K562 (cell line): Measurements from ENCODE around the gene CARD14. TPM values are rescaled to one million over a fixed set of nuclear protein-coding genes. Genes with fewer than 3 reads are reported as not detected.

Source experiments
- ATAC-seq: fragments of 200-7000 bp; cut with Tn5 transposase; 3 replicates; pipeline ENCODE4 v1.9.1; 2020; ENCODE audit warnings: moderate library complexity
- BruUV-seq: library from RNA; stranded (reverse); fragments of 400-500 nt; replicated peaks from 2 replicates; lab custom pipeline; 2021; lab: Mats Ljungman, UMichigan
- CTCF ChIA-PET: fragments of 300-600 bp; formaldehyde crosslinking; extraction: SDS; loops from one replicate; lab custom pipeline; 2021; ENCODE audit warnings: low intra/inter-chr PET ratio; lab: Yijun Ruan, JAX
- POLR2A ChIA-PET: fragments of 300-600, 350-650 bp; sonication (Branson Sonifier 250); formaldehyde crosslinking; extraction: SDS; loops from one replicate; lab custom pipeline; 2021; ENCODE audit warnings: antibody characterized with exemption, inconsistent platforms; lab: Yijun Ruan, JAX
- DNase-seq, 4 experiments: peaks; one replicate each; pipeline versions ENCODE4 v3.0.0 to v3.0.0-alpha.2; 2011 to 2018; ENCODE audit warnings: low spot score in 3 of 4, mixed read lengths in 3 of 4; ENCODE audit errors: extremely low read depth in 1 of 4
- FAIRE-seq: peaks from 2 replicates; lab custom pipeline; 2011; peaks lifted over from hg19 to GRCh38; lab: Jason Lieb, UNC
- H2AFZ ChIP-seq: 2 replicates; pipeline ENCODE4 v1.6.0; 2011; ENCODE audit warnings: low read depth, low read length, control low read depth, inconsistent platforms
- H3K27ac ChIP-seq: fragments of 200-600 bp; 3 replicates; pipeline ENCODE4 v1.8.0; 2011; ENCODE audit warnings: low read depth, mild to moderate bottlenecking, control low read depth, inconsistent platforms, low read length, moderate library complexity, mixed read lengths; ENCODE audit errors: extremely low read depth
- H3K27me3 ChIP-seq, 2 experiments: fragments of 300-600 bp in 1 of 2; 2 replicates in 1 of 2; 3 replicates in 1 of 2; pipeline versions ENCODE4 v1.6.0 to v1.8.0; 2011; ENCODE audit warnings: inconsistent platforms in 2 of 2, low read length in 2 of 2, mild to moderate bottlenecking in 1 of 2, mixed read lengths in 1 of 2, moderate library complexity in 1 of 2; ENCODE audit not compliant: control insufficient read depth in 2 of 2, insufficient read depth in 2 of 2
- H3K36me3 ChIP-seq: fragments of 300-600 bp; 3 replicates; pipeline ENCODE4 v1.8.0; 2011; ENCODE audit warnings: mild to moderate bottlenecking, low read length, inconsistent platforms; ENCODE audit not compliant: control insufficient read depth, insufficient read depth
- H3K4me1 ChIP-seq, 2 experiments: fragments of 200-600 bp in 1 of 2; replicated peaks in 1 of 2; 2 replicates in 1 of 2; 3 replicates in 1 of 2; pipeline versions ENCODE4 v1.5.1 to v1.8.0; 2011; ENCODE audit warnings: inconsistent platforms in 2 of 2, low read length in 2 of 2, mild to moderate bottlenecking in 1 of 2, mixed read lengths in 1 of 2, moderate library complexity in 1 of 2; ENCODE audit not compliant: control insufficient read depth in 2 of 2, insufficient read depth in 2 of 2
- H3K4me2 ChIP-seq: 2 replicates; pipeline ENCODE4 v1.6.1; 2011; ENCODE audit warnings: low read length, control low read depth, inconsistent platforms, mixed read lengths; ENCODE audit not compliant: insufficient read depth
- H3K4me3 ChIP-seq: fragments of 200-600 bp; sonication (generic), shearing (Covaris generic); 2 replicates; pipeline ENCODE4 v1.5.1; 2016; ENCODE audit warnings: control low read depth, inconsistent platforms
- H3K79me2 ChIP-seq: fragments of 200-600 bp; 3 replicates; pipeline ENCODE4 v1.8.0; 2011; ENCODE audit warnings: low read length, inconsistent platforms; ENCODE audit not compliant: control insufficient read depth, insufficient read depth
- H3K9ac ChIP-seq, 2 experiments: 2 replicates each; pipeline versions ENCODE4 v1.6.0 to v1.6.1; 2011; ENCODE audit warnings: low read depth in 2 of 2, low read length in 2 of 2, control low read depth in 1 of 2, inconsistent platforms in 1 of 2, mild to moderate bottlenecking in 1 of 2, mixed read lengths in 1 of 2; ENCODE audit not compliant: insufficient read depth in 1 of 2
- H3K9me1 ChIP-seq: one replicate; pipeline ENCODE4 v1.6.0; 2011; ENCODE audit warnings: inconsistent platforms, mild to moderate bottlenecking, low read length, moderate library complexity; ENCODE audit not compliant: control insufficient read depth, insufficient read depth
- H3K9me3 ChIP-seq: replicated peaks from 2 replicates; pipeline ENCODE4 v1.5.1; 2011; ENCODE audit warnings: low read depth, low read length, inconsistent platforms; ENCODE audit not compliant: control insufficient read depth, insufficient read depth
- H4K20me1 ChIP-seq: replicated peaks from 2 replicates; pipeline ENCODE4 v1.6.1; 2011; ENCODE audit warnings: low read length, inconsistent platforms, mixed read lengths; ENCODE audit not compliant: control insufficient read depth, insufficient read depth
- C11orf30 ChIP-seq: fragments of 450-650 bp; IDR thresholded peaks from 2 replicates; pipeline ENCODE4 v1.6.1; 2016; ENCODE audit warnings: low read depth, mild to moderate bottlenecking
- JUND ChIP-seq, 2 experiments: IDR thresholded peaks; 2 replicates in 1 of 2; 3 replicates in 1 of 2; pipeline ENCODE4 v1.6.1; 2011; ENCODE audit warnings: borderline replicate concordance in 2 of 2, low read depth in 2 of 2, low read length in 2 of 2, improper control_type of control experiment in 1 of 2, missing biosample characterization in 1 of 2, missing genetic modification characterization in 1 of 2, missing genetic modification reagents in 1 of 2
- KLF16 ChIP-seq: IDR thresholded peaks from 2 replicates; pipeline ENCODE4 v1.6.1; 2016; ENCODE audit warnings: antibody characterized with exemption
- MAFF ChIP-seq: IDR thresholded peaks from 2 replicates; pipeline ENCODE4 v1.6.1; 2012; ENCODE audit warnings: low read length, improper control_type of control experiment
- MAFG ChIP-seq: fragments of 450-650 bp; conservative IDR thresholded peaks from 2 replicates; pipeline ENCODE4 v1.6.1; 2016; ENCODE audit warnings: missing genetic modification characterization, missing compliant biosample characterization
- MAFK ChIP-seq: IDR thresholded peaks from 2 replicates; pipeline ENCODE4 v1.6.1; 2011; ENCODE audit warnings: low read length, improper control_type of control experiment
- ZNF316 ChIP-seq: fragments of 450-650 bp; IDR thresholded peaks from 2 replicates; pipeline ENCODE4 v1.6.1; 2016
- WGBS: fragments of 100-300 bp; shearing (Covaris generic); methylation state at CpG from one replicate; pipeline ENCODE4 v1.1.6; 2016; ENCODE audit warnings: low coverage, mixed read lengths; ENCODE audit not compliant: insufficient coverage; ENCODE audit errors: missing lambda C conversion rate; 5-methylcytosine and 5-hydroxymethylcytosine counted together
- in situ Hi-C: fragments of 300-500 bp; cut with MboI; formaldehyde crosslinking; loops from 4 replicates; pipeline ENCODE4 v1.15.0; 2018; ENCODE audit warnings: inconsistent platforms, mixed read lengths
- intact Hi-C: fragments of 100-400 bp; cut with micrococcal nuclease; formaldehyde crosslinking; loops from 2 replicates; pipeline ENCODE4 v1.14.2; 2022
- polyA plus RNA-seq, 8 experiments: library from polyadenylated mRNA; depleted of rRNA in 4 of 8; stranded (reverse) in 5 of 8; unstranded in 3 of 8; fragments of >200 nt; fragmentation: Nextera tagmentation in 2 of 8; fragmentation: Illumina TruSeq in 1 of 8; extraction: Ambion mirVana in 2 of 8; extraction: Trizol in 1 of 8; gene quantifications; 2 replicates each; pipeline versions ENCODE4 v1.2.1 to v1.2.3, GENCODE V29; 2011 to 2014; ENCODE audit warnings: inconsistent platforms in 1 of 8, missing spikeins in 1 of 8
- total RNA-seq, 7 experiments: library from RNA; depleted of rRNA in 6 of 7; stranded (reverse); fragments of >200 nt in 6 of 7; fragmentation: Illumina TruSeq in 2 of 7; extraction: Trizol in 2 of 7; gene quantifications; 2 replicates each; pipeline versions ENCODE4 v1.2.1 to v1.2.3, GENCODE V29; 2011 to 2021; ENCODE audit warnings: low replicate concordance in 1 of 7

CARD14 gene
- total and polyA plus RNA-seq, 9 of the 15 experiments (the other 6 are each of a cell fraction or from before 2014, with no cell fraction given), result not detected

DNA sequence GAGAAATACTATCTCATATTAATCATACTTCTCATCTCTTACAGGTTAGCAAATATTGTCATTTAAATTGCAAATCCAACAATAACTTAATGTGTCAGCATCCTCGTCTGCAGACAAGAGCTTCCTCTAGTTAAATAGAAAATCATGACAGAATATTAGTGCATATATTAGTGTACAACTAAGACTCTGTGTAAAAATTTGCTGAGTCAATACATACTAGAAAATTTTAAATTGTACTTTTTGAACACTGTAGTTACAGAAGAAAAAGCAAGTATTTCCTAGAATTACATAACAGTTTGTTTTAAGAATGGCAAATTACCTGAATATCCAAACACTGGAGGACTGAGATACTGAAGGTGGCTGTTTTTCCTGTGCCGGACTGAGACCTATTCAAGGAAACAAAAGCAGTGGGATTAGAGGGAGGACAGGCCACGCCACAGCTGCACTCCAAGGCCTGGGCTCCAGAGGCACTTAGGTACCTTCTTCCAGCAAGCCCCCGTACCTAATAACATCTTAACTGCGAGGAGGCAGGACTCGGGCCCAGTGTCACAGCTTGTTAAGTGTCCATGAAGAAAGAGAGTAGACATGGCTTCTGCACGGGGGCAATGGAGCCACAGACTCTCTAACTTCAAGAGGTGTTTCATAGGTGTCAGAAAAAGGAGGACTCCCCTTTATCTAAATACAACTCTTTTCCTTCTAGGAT, 28.2 kb upstream of the CARD14 start:
- BruUV-seq, result no TSS peak
- ATAC-seq, result no peak
- FAIRE-seq, result no peak
- H3K9me1 ChIP-seq, result no peaks in the 10 kb centered on the region
- intact Hi-C loops, result no loop called here
- no peaks in the 10 kb centered on the region; the same call in 1 of the 2 replicates for H3K9me3 ChIP-seq
- H3K4me1 ChIP-seq, result peaks cover 0 to 11% of the 10 kb centered on the region in 2 experiments; a peak in 3 of 5 replicates
- H3K4me2 ChIP-seq, result no peak overlapping the region
- CTCF ChIA-PET, result no interaction called here
- H3K9ac ChIP-seq, result no peak overlapping the region
- peak; percentile 58 for TF ChIP-seq MAFF
- TF ChIP-seq C11orf30, result peak; percentile 70
- peak; percentile 62 for TF ChIP-seq MAFG
- peak; percentile 90 for TF ChIP-seq ZNF316
- peak; percentile 62; the same call in 1 of the 2 replicates for TF ChIP-seq MAFK
- TF ChIP-seq KLF16, result no peak
- no peak for TF ChIP-seq JUND (IDR thresholded peaks at IDR 0.05; ENCODE audit: borderline replicate concordance, low read depth, low read length)
- TF ChIP-seq JUND (tag; IDR thresholded peaks at IDR 0.05; ENCODE audit: borderline replicate concordance, low read depth, low read length), result no peak
- TF ChIP-seq, all 486 proteins: peak for 5
- Histone ChIP-seq H3K36me3 (peaks cover 91% of the 10 kb centered on the region), H2AFZ (no peak overlapping the region), H4K20me1 (peaks cover 17% of the 10 kb centered on the region), H3K79me2 (peaks cover 41% of the 10 kb centered on the region), H3K27ac (no peak overlapping the region), H3K27me3 (no peaks in the 10 kb centered on the region), H3K4me3 (no peak overlapping the region)
- no peak for DNase-seq
- WGBS, result 98% methylated on average over 7 of the region's 7 CpGs
- in situ Hi-C loops, result no loop called here
- POLR2A ChIA-PET, result interaction anchor here (0.5 to 5.6 kb wide), 9 partner anchors 9 to 1421 kb away, joined by 3 to 38 read pairs (median 4); partner anchors contain the start of gene GAA
